ENCODE data around the gene MFSD11.
A peak's percentile ranks its signal among the peaks of the same experiment; 100 is the strongest.
"Not testable (repeated sequence)": the region's sequence is repeated elsewhere in the genome, so short reads cannot be mapped to it uniquely, and the experiment has no call there.

MFSD11 gene

GRCh38 chr17:76695059-76695831 lies 42.7 kb upstream of the MFSD11 start:
- TF ChIP-seq CTCF (IDR thresholded peaks at IDR 0.05; ENCODE audit: extremely low read depth, insufficient read depth, missing control alignments), result no peak
- in situ Hi-C loops (cut with MboI; ENCODE audit: low pct_unique_long_range_greater_than_20kb, low sequenced_read_pairs, unreplicated experiment), result no loop called here
- no peak for DNase-seq (ENCODE audit: low spot score)

- peak; percentile 70 for DNase-seq (ENCODE audit: low spot score)
- in situ Hi-C loops (cut with MboI; ENCODE audit: low pct_unique_long_range_greater_than_20kb, low sequenced_read_pairs, unreplicated experiment), result no loop called here
- TF ChIP-seq CTCF (IDR thresholded peaks at IDR 0.05; ENCODE audit: extremely low read depth, insufficient read depth, missing control alignments), result no peak
Measured at GRCh38 chr17:76696763-76697701, 40.9 kb upstream of the MFSD11 start.

GRCh38 chr17:76697702-76698465 lies 40.0 kb upstream of the MFSD11 start:
- no peak for DNase-seq (ENCODE audit: low spot score)
- no peak for TF ChIP-seq CTCF (IDR thresholded peaks at IDR 0.05; ENCODE audit: extremely low read depth, insufficient read depth, missing control alignments)
- in situ Hi-C loops (cut with MboI; ENCODE audit: low pct_unique_long_range_greater_than_20kb, low sequenced_read_pairs, unreplicated experiment), result no loop called here

- in situ Hi-C loops (cut with MboI; ENCODE audit: low pct_unique_long_range_greater_than_20kb, low sequenced_read_pairs, unreplicated experiment); DNase-seq (ENCODE audit: low spot score): not testable (repeated sequence)
Measured at GRCh38 chr17:76698466-76698977, 39.4 kb upstream of the MFSD11 start.

- DNase-seq (ENCODE audit: low spot score), result no peak
- no peak for TF ChIP-seq CTCF (IDR thresholded peaks at IDR 0.05; ENCODE audit: extremely low read depth, insufficient read depth, missing control alignments)
- in situ Hi-C loops (cut with MboI; ENCODE audit: low pct_unique_long_range_greater_than_20kb, low sequenced_read_pairs, unreplicated experiment), result no loop called here
Measured at GRCh38 chr17:76700270-76700616, 37.7 kb upstream of the MFSD11 start.

GRCh38 chr17:76700617-76701470 lies 37.1 kb upstream of the MFSD11 start:
- no peak for TF ChIP-seq CTCF (IDR thresholded peaks at IDR 0.05; ENCODE audit: extremely low read depth, insufficient read depth, missing control alignments)
- DNase-seq (ENCODE audit: low spot score), result no peak

More at GRCh38 chr17:76700617-76701470, 37.1 kb upstream of the MFSD11 start:
- in situ Hi-C loops (cut with MboI; ENCODE audit: low pct_unique_long_range_greater_than_20kb, low sequenced_read_pairs, unreplicated experiment), result no loop called here
